Amygdala (tissue), 56 donors: Measurements from ENCODE around the gene SLC32A1.

Experiments used
- DNase-seq, 56 donors: peaks; one replicate each; lab custom pipeline; 2025; lab: John Stamatoyannopoulos, UW

Gene SLC32A1

GRCh38 chr20:38748097-38748860 is 24.0 kb downstream of the SLC32A1 start, which contains the start of gene ACTR5:
TSS of gene ACTR5 (plus strand) at chr20:38748460. CDS start at chr20:38748479, 19 bp downstream.
- DNase-seq = peak; percentile 56 to 96 (median 89)

GRCh38 chr20:38748861-38749149 is 24.5 kb downstream of the SLC32A1 start:
- no peak for DNase-seq

DNA sequence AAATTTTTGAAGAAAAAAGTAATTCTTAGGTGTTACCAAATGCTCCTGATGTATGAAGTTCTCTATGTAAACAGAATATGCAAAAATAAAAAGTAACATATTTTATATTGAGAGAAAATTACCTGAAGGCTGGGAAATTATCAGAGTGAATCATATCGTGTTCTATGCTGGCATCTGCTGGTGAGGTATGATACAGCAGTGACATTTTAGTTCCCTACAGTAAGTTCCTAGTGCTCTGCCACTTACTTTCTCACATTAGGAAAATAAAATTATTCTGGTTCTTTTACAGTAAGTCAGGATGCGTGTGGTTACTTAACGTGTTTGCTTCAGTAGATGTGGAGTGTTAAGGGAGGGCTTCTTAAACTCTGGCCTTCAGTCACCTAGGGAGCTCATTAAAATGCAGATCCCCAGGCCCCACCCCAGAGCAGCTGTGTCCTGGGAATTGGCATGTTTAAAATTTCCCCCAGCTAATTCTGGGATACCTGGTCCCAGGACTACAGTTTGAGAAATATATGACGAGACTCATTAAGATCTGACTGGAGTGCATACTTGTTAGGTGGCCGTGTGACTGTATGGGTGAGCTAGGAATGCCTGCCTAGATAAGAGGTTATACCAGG is 27.2 kb downstream of the SLC32A1 start:
- DNase-seq = peak in 3 of 56 donors; percentile 3 to 39 (median 34)

GRCh38 chr20:38752029-38752428 is 27.7 kb downstream of the SLC32A1 start:
- DNase-seq = no peak

- DNase-seq = no peak
These were observed 30.6 kb downstream of the SLC32A1 start for GRCh38 chr20:38754924-38755323.

DNA sequence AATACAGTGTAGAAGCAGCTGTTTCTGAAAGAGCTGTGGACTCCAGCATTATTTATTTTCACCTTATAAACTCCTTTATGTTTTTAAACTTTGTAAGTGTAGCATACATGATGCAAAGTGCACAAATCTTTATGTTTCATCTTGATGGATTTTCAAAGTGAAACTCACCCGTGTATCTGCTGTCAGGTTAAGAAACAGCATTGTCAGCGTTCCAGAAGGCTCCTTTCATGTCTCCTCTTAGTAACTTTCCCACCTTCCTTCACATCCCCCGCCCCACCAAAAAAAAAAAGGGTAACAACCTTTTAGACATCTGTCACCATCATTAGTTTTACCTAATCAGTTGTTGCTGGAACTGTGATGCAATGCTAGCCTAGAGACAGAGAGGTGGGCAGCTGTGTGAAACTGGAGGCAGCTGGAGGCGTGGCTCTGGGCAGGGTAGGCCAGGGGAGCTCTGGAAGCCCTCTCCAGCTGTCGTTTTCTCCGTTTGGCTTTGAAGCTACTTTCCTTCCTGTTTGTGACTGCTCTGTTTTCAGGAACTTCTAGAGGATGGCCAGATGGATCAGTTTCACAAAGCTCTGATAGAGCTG is 31.1 kb downstream of the SLC32A1 start:
- DNase-seq = no peak

DNA sequence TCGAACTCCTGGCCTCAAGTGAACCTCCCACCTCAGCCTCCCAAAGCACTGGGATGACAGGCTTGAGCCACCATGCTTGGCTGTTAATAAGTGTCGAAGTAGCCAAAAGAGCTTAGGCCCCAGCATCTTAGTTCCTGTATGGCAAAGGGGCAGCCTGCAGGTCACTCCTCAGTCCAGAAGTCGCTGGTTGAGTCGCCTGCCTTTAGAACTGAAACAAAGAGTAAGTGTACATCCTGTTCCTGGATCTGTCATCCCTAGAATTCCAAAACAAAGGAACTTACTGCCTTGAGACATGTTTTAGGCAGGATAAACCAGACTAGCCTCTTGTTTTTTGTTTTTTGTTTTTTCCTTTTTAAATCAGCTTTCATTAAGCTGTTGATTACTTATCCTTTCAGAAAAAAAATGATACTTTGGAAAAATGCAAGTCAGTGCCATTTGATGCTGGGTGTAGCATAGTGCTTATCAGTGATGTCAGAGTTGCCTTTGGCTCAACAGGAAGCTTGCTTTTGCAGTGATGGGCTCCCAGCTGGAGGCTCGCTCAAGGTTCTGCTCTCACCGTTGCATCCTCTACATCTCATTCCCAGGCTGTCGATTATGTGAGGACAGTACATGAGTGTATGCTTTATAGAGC is 33.0 kb downstream of the SLC32A1 start:
- DNase-seq = no peak

GRCh38 chr20:38759106-38759505 is 34.8 kb downstream of the SLC32A1 start:
- DNase-seq = peak in 6 of 56 donors; percentile 4 to 21 (median 6)

DNA sequence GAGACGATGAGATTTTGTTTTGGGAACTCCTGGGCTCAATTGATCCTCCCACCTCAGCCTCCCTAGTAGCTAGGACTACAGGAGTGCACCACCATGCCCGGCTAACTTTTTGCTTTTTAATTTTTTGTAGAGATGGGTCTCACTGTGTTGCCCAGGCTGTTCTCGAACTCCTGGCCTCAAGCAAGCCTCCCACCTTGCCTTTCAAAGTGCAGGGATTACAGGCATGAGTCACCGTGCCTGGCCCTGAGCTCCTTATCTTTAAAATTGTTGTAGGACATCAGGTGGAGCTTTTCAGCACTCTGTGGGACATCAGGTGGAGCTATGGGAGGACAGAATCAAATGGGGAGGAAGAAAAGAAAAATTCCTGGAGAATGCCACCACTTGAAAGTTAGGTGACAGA is 36.7 kb downstream of the SLC32A1 start:
- no peak for DNase-seq

- DNase-seq = no peak
These were observed 37.9 kb downstream of the SLC32A1 start for GRCh38 chr20:38762174-38762573.

DNA sequence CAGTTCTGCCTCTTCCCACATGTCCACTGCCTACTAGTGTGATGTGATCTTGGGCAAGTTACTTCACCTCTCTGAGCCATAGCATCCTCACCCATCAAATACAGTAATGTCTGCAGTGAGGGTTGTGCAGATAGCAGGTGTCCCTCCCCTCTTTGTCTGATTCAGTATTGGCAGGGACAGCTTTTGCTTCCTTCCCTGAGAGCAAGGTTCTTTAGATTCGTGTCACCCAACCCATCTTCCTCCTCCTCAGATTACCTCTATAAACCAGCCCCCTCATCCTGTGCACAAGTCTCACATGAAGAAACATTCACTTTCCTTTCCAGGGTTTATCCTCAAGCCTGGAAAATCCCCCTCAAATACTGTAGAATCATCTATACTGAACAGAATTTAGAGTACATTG is 39.3 kb downstream of the SLC32A1 start:
- DNase-seq = no peak

DNA sequence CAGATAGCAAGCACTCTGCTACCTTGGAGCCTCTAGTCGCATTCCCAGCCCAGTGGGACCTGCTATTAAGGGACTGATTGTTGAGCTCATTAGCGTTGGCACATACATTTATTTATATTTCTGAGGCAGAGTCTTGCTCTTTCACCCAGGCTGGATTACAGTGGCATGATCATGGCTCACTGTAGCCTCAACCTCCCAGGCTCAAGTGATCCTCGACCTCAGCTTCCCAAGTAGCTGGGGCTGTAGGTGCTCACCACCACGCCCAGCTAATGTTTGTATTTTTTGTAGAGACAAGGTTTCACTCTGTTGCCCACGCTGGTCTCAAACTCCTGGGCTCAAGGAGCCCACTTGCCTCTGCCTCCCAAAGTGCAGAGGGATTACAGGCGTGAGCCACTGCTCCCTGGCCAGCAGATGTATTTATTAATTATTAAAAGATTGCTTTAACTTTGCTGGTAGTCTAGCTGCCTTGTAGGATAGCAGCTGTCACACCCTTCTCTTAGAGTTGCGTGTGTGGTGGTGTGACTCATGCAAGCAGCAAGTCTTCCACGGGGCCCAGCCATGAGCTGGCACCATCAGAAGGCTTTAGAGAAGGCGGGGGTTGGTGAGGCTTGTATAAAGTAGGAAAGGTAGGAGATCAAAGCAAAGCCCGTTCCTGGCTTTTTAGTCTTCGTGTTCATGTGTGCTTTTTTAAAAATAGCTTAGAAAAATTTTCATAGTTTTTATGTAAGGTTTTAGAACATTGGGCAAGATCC is 40.5 kb downstream of the SLC32A1 start:
- peak in 35 of 56 donors; percentile 2 to 77 (median 37) for DNase-seq

GRCh38 chr20:38766071-38766470 is 41.8 kb downstream of the SLC32A1 start:
- DNase-seq = no peak

GRCh38 chr20:38769376-38770295 is 45.4 kb downstream of the SLC32A1 start:
- DNase-seq = no peak

- DNase-seq = no peak
These were observed 46.3 kb downstream of the SLC32A1 start for GRCh38 chr20:38770546-38770945.

DNA sequence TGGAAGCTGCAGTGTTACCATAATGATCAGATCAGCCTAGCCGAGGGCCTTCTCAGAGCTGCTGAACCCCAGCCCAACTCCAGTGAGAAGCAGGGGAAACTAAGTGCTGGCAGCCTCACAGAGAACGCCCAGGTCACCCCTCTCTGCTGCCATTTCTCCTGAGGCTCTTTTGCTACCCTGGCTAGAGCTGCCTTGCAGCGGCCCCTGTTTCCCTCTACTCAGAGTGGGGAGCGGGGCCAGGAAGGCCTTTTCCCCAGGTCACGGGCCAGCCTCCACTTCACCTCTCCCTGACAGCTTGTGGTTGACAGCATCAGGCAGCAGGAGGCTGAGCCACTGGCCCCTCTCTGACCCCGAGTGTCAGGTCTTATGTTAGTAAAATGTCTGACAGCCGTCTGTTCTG is 46.7 kb downstream of the SLC32A1 start:
- no peak for DNase-seq

DNA sequence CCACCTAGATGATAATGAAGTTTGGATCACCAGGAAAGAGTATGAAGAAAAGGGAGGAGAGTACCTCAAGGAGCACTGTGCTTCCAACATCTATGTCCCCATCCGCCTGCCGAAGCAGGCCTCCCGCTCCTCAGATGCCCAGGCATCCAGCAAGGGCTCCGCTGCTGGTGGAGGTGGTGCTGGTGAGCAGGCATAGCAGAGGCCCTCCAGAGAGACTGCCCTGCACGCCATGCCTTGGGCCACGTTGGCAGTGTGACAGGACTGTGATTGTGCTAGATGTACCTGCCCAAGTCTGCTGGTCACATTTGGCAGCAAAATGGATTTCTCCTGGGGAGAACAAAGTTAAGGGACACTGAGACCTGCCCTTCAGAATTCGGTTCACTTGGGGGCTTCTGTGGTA is 47.3 kb downstream of the SLC32A1 start:
- no peak for DNase-seq

DNA sequence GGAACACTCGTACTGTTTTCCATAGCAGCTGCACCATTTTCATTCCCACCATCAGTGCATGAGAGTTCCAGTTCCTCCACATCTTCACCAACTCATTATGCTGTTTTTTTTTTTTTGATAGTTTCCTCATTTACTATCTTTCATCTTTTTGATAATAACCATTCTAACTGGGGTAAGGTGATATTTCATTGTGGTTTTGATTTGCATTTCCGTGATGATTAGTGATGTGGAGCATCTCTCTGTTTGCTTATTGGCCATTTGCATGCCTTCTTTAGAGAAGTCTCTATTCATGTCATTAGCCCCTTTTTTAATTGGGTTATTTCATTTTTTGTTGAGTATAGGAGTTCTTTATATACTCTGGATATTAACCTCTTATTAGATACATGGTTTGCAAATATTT is 49.9 kb downstream of the SLC32A1 start:
- DNase-seq = no peak

GRCh38 chr20:38776363-38776762 is 52.1 kb downstream of the SLC32A1 start:
- no peak for DNase-seq
